GM19468 (cell line): Measurements from ENCODE around the gene FOXS1.

Experiments
- ATAC-seq: cut with Tn5 transposase; IDR thresholded peaks from one replicate; pipeline ENCODE4 v1.9.1; 2021; ENCODE audit warnings: mild to moderate bottlenecking, moderate library complexity, moderate number of reproducible peaks; ENCODE audit not compliant: unreplicated experiment; ENCODE audit errors: extremely low read depth

The FOXS1 gene

GRCh38 chr20:31861385-31862156, 16.2 kb upstream of the FOXS1 start:
- no peak for ATAC-seq

GRCh38 chr20:31861135-31861384, 15.7 kb upstream of the FOXS1 start:
- no peak for ATAC-seq

- no peak for ATAC-seq
Measured at GRCh38 chr20:31860390-31861134, 15.2 kb upstream of the FOXS1 start.

- no peak for ATAC-seq
Measured at GRCh38 chr20:31859998-31860380, 14.6 kb upstream of the FOXS1 start.

GRCh38 chr20:31859266-31859997, 14.0 kb upstream of the FOXS1 start:
- ATAC-seq: no peak

GRCh38 chr20:31858760-31859083, 13.3 kb upstream of the FOXS1 start:
- no peak for ATAC-seq

GRCh38 chr20:31857861-31858759, 12.7 kb upstream of the FOXS1 start:
- ATAC-seq: peak; percentile 35

- ATAC-seq: no peak
Measured at GRCh38 chr20:31856516-31856915, 11.1 kb upstream of the FOXS1 start.

- no peak for ATAC-seq
Measured at GRCh38 chr20:31853481-31853880, 8.1 kb upstream of the FOXS1 start.

- ATAC-seq: no peak
Measured at GRCh38 chr20:31851240-31851955, 6.0 kb upstream of the FOXS1 start.

GRCh38 chr20:31849306-31849930, 4.0 kb upstream of the FOXS1 start:
- ATAC-seq: no peak

GRCh38 chr20:31848088-31848999, 2.9 kb upstream of the FOXS1 start:
- ATAC-seq: no peak

- no peak for ATAC-seq
Measured at GRCh38 chr20:31846793-31847138, 1.4 kb upstream of the FOXS1 start.

GRCh38 chr20:31844737-31845299, 586 bp downstream of the FOXS1 start:
- no peak for ATAC-seq

- ATAC-seq: no peak
Measured at GRCh38 chr20:31843881-31844280, 1.5 kb downstream of the FOXS1 start.

- ATAC-seq: no peak
Measured at GRCh38 chr20:31843288-31843687, 2.1 kb downstream of the FOXS1 start.

- ATAC-seq: no peak
Measured at GRCh38 chr20:31842471-31843157, 2.8 kb downstream of the FOXS1 start.

- ATAC-seq: no peak
Measured at GRCh38 chr20:31841928-31842327, 3.5 kb downstream of the FOXS1 start.
